Inferior parietal cortex (tissue), 1 donor: ENCODE measurements around the gene CDK12.

ENCODE experiments used
- DNase-seq: peaks from one replicate; pipeline ENCODE4 v3.0.0-alpha.2; 2016; ENCODE audit errors: extremely low spot score

CDK12 gene

DNA sequence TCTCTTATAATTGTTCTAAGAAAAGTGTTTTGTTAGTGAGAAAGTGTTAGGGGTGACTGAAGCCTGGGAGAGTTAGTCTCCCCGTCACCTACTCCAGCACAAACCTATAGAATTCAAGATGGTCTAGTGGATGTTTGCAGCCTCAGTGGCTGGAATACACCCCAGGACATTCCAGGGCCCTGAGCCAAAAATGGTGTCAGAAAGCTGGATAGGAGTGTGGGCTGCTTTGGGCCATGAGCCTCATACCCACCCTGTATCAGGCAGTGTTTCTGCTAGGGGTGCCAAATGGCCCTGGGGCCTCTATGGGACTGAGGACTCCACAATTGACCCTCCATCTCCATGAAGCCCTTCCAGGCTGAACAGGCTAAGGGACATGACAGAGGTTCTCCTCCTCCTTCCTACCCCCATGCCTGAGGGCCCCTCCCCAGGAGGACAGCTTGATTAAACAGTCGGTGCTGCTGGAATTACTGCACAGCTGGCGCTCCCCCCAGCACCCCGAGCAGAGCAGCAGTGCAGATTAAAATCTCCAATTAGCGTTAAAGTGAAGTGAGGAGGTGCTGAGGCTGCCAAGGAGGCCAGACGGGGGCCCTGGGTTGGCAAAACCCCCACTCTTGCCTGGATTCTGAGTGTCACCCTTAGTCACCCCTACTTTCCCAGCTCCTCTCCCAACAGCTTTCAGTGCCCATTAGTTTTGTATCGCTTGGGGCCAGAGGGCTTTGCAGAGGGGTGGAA is 87.4 kb downstream of the CDK12 start:
- DNase-seq, result no peak

GRCh38 chr17:39549747-39550573 is 88.7 kb downstream of the CDK12 start:
- no peak for DNase-seq

- no peak for DNase-seq
Observed at GRCh38 chr17:39551879-39552278, 90.6 kb downstream of the CDK12 start.

DNA sequence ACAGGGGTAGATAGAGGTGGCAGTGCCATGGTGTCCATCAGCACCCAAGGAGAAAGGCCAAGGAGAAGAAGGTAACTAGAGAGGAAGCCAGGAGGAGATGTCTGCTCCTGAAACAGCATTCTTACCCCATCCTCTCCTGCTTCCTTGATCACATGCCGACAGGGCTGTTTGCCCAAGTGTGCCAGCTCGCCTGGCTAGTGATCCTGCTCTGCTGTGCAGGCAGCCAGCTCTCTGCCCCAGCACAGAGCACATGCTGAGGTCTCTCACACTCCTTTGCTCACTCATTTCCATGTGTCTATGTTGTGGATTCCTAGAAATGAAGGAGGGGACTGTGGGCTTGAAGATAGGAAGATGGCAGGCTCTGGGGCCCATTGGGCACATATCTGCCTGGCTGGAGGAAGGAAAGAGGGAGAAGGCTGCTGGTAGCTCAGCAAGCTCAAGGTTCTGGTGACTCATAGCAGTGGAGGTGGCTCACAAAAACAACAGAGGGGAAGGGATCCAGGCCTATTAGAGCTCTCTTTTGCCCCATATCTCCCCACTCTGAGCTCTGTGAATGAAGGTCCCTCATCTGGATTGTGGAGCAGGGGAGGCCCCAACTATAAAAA is 92.2 kb downstream of the CDK12 start:
- no peak for DNase-seq

DNA sequence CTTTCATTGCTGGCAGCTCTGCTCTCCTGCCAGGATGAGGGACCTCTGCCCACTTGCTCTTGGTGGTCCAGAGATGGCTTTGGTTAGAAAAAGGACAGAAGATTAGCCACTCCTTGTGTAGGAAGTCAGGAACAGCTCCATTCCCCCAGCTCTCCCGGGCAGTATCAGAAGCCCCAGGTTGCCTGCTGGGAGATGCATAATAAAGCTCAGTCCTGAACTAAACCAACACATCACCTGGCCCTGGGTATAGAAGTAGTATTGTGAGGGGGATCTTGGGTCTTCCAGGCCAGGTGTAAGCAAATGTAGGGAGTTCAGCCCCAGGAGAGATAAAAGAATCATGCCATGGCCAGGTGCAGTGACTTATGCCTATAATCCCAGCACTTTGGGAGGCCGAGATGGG is 94.1 kb downstream of the CDK12 start:
- DNase-seq, result no peak

DNA sequence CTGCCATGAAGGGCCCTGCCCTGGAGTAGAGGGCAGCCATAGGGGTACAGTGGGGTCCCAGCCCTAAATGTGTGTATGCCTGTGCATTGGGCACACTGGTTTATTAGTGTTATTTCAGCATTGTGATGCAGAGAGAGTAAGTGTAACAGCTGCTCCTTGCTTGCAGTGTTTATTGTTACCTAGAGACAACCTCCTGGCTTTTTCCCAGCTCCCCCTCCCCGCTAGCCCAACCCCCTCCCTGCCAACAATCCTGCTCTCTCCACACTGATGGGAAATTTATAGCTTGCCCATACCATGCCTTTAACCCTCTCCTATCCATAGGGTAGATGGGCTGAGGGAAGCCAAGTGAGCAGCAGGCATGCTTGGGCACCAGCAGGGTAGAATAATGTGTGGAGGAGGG is 95.1 kb downstream of the CDK12 start:
- no peak for DNase-seq

DNA sequence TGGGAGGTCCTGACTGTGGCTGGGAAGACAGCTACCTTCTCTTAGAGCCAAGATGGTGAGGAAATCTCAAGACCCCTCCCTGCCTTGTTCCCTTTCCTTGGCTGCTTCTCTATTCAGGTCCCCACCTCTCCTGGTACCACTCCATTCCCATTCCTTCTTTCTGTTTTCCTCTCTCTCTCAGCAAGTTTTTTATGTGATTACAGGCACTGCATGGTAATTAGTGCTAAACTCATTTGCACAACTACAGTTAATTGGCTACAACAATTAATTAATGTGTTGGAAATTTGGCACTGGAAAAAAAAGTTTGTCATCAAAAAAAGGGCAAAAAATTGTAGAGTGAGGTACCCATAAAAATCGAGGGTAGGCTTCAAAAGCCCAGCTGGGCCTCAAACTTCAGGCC is 101.1 kb downstream of the CDK12 start:
- DNase-seq, result no peak

- no peak for DNase-seq
Observed at GRCh38 chr17:39562976-39563375, 101.7 kb downstream of the CDK12 start.

GRCh38 chr17:39563476-39563875 is 102.2 kb downstream of the CDK12 start:
- DNase-seq, result no peak

DNA sequence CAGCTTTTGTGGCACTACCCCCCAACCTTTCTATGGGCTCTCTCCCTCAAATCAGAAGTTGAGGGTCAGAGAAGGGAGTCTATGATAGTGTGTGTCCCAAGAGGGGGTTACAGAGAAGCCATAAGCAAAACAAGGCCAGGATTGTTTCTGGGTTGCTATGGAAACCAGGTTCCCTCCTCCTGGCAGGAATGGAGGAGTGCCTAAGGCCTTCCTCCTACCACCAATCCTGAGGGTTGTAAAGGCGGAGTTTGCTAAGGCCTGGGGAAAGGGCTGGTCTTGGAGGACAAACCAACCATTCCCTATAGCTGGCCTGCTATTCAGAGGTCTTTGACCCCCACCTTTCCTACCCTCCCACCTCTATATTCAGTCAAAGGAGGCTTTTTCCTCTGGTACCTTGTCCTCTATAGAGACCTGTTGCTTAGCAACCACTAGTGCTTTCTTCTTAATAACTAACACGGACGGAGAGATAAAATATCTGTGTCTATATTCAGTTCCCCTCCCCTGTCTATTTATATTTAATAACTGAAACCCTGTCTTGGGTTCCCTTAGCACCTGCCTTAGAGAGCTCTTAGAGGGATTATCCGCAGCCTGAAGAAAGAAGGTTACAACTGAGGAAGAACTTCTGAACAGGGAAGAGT is 103.0 kb downstream of the CDK12 start:
- no peak for DNase-seq

DNA sequence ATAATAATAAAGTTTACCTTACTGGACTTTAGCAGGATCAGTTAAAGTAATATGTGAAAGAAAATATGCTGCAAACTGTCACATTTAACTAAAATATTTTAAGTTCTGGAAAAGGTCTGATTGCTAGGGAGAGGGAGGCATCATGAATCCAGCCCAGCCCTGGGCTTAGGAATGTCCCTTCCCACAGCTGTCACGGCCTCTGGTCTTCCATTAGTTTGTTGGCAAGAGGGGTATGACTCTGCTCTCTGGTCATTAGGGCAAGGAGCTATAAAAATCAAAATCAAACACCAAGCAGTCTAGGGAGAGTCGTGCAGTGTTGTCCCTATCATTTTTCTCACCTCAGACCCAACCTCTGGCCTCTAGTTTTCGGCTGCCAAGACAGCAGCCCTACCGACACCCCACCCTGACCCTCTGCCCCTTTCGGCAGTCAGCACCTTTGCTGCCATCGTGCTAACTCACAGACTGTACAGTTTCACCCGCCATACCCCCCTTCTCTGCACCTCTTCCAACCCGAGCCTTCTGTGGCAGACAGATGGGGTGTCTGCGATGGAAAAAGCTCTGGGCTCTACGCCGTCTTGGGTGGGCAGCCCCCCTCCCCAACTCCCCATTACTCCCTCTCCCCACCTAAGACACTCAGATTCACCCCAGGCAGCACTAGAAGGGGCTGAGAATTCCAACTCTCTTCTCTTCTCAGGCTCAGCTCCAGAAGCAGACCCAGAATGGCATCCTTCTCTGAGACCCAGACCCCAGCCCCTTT is 105.0 kb downstream of the CDK12 start:
- no peak for DNase-seq

DNA sequence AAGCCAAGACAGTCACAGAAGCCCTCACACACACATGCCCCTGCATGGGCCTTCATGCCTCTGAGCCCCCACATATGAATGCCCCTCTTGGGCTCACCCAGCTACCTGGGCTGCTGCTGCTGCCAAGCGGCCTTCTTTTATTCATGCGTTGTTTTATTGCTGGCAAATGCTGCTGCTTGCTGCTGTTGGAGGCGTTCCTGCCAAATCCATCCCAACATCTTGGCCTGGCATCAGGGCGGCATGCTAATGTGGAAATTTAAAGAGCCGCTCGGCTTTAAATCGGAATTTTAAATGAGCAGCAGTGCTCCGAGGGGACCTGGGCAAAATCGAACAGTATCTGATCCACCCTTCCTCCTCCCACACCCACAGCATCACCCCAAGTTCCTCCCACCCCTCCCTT is 107.4 kb downstream of the CDK12 start:
- DNase-seq, result no peak

GRCh38 chr17:39569126-39569525 is 107.8 kb downstream of the CDK12 start:
- no peak for DNase-seq

GRCh38 chr17:39572121-39572520 is 110.8 kb downstream of the CDK12 start:
- no peak for DNase-seq

DNA sequence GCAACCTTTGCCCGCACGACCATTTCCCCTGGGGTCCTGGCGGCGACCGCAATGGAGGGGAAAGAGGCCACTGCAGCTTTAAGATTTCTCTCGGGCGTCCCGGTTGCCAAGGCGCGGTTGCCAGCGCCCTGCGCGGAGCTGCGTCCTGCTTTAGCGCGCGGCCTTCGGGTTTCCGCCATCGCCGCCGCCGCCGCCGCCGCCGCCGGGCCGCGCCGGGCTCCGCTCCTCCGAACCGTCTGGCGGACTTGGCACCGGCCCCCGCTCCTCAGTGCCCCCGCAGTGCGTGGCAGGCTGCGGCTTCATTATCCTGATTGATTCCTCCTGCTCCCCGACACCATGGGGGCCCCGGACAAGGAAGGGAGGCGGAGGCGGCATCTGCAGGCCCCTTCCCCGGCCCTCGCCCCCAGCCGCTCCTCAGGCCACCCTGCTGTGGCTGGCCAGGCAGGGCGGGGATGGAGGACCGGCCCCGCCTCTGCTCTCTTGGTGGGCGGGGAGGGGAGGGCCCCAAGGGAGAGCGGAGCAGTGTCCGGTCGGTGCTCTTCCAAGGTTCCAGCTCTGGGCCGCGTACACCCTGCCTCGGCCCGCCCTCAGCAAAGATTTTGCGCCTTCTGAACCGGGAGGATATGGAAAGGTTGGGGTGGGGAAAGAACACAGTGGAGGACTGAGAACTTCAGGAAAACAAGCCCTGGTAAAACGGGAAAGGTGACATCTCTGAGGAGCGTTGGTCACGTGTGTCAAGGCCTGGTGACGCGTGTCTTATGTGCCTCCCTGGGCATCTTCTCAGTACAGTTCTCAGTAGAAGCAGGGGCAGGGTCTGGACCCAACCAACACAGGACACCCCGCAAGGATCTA is 112.4 kb downstream of the CDK12 start:
- DNase-seq, result no peak

DNA sequence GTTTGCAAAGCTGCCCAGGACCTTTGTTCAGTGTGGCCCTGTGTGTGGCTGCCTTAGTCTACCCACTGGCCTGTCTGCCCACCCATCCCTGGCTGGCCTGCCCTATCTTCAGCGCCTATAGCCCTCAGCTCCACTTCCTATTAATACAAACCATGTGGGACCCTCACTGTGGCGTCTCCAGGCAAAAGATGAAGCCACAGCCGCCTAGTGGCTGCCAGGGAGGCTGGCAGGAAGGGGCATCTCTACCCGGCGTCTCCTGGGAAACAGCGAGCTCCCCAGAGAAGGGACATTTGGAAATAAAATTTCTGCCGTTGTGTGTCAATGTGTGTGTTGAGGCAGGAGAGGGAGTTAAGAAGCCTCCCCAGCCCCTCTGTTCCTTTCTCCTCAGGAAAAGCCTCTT is 114.9 kb downstream of the CDK12 start:
- DNase-seq, result no peak

DNA sequence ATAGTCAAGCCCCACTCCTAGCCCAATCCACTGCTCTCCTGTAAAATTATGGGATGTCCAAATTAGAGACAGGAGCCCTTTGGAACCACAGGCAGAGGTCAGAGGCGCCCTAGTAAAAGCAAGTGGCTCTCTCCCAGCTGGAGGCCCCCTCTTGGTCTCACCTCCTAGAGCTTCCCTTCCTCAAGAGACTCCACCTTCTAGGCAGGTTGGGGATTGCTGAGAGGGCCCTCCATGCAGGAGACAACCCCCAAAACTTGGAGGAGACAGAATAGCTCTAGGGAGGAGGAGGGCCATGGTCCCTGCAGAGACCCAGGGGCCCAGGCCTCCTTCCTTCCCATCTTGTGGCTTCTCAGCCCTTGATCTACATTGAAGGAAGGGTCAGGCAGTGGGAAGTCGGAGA is 117.0 kb downstream of the CDK12 start:
- no peak for DNase-seq

DNA sequence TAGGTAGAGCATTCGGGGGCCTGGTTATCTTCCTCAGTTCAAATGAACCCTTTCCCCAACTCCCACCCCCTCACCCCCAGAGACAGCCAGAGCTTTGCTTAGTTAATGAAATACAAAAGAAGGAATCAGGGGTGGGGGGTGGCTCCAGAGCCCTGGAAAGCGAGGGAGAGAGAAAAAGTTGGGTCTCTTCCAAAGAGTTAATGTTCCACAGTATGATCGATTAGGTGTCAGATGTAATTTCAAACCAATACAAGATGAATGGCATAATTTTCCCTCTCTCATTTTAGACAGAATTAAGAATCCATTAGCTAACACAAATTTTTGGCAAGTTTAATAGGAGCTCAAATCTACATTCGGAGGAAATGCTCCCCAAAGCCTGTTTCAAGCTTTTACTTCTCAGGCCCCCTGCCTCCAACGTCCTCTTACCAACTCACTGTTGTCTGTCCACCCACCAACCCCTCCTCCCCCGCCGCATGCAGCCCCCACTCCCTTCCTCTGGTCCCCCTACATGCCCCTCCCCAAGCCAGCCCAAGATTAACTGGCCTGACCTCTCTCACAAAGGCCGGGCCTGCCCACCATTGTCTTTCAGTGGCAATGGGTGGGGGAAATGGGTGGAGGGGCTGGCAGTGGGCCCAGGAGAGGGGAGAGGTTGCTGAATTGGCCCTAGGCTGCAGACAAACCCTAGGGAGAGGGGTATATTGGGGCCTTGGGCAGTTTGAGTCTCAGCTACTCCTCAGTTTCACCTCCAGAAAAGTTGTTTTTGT is 118.2 kb downstream of the CDK12 start:
- DNase-seq, result no peak

- no peak for DNase-seq
Observed at GRCh38 chr17:39580082-39580468, 118.8 kb downstream of the CDK12 start.
